HepG2 (cell line): Measurements from ENCODE around the gene PFDN1. TPM values are rescaled to one million over a fixed set of nuclear protein-coding genes. Genes with fewer than 3 reads are reported as not detected.

Experiments
- ATAC-seq: fragments of 200-7000 bp; cut with Tn5 transposase; 3 replicates; pipeline ENCODE4 v1.9.1; 2020; ENCODE audit warnings: mild to moderate bottlenecking, moderate library complexity
- BruUV-seq: library from RNA; stranded (reverse); fragments of 400-500 nt; replicated peaks from 2 replicates; lab custom pipeline; 2021; lab: Mats Ljungman, UMichigan
- CTCF ChIA-PET: fragments of 300-600 bp; formaldehyde crosslinking; extraction: SDS; loops from one replicate; lab custom pipeline; 2021; ENCODE audit warnings: low total read pairs, inconsistent platforms, low intra/inter-chr PET ratio; lab: Yijun Ruan, JAX
- POLR2A ChIA-PET: fragments of 350-600 bp; sonication (Branson Sonifier 250); formaldehyde crosslinking; loops from one replicate; lab custom pipeline; 2020; ENCODE audit warnings: antibody characterized with exemption, inconsistent platforms; lab: Yijun Ruan, JAX
- DNase-seq: peaks from one replicate; pipeline ENCODE4 v3.0.0-alpha.2; 2015; ENCODE audit warnings: low spot score
- FAIRE-seq: peaks from 3 replicates; lab custom pipeline; 2011; peaks lifted over from hg19 to GRCh38; lab: Jason Lieb, UNC
- H2AFZ ChIP-seq: one replicate; pipeline ENCODE4 v1.6.1; 2011; ENCODE audit warnings: low read length, inconsistent platforms
- H3K27ac ChIP-seq: fragments of 300-600 bp; 3 replicates; pipeline ENCODE4 v1.8.0; 2011; ENCODE audit warnings: mixed run types, mild to moderate bottlenecking, mixed read lengths, low read length, inconsistent platforms; ENCODE audit not compliant: insufficient read depth; ENCODE audit errors: extremely low read length
- H3K27me3 ChIP-seq, 2 experiments: fragments of 200-600 bp in 1 of 2; 2 replicates in 1 of 2; 3 replicates in 1 of 2; pipeline versions ENCODE4 v1.6.0 to v1.8.0; 2011; ENCODE audit warnings: low read length in 2 of 2, mild to moderate bottlenecking in 2 of 2, moderate library complexity in 2 of 2, inconsistent platforms in 1 of 2; ENCODE audit not compliant: insufficient read depth in 2 of 2, control insufficient read depth in 1 of 2
- H3K36me3 ChIP-seq, 2 experiments: fragments of 200-600 bp in 1 of 2; replicated peaks in 1 of 2; 2 replicates in 1 of 2; 3 replicates in 1 of 2; pipeline versions ENCODE4 v1.5.1 to v1.8.0; 2011; ENCODE audit warnings: low read length in 2 of 2, inconsistent platforms in 1 of 2; ENCODE audit not compliant: insufficient read depth in 2 of 2, control insufficient read depth in 1 of 2
- H3K4me1 ChIP-seq: 2 replicates; pipeline ENCODE4 v1.5.1; 2012; ENCODE audit warnings: low read length, inconsistent platforms; ENCODE audit not compliant: insufficient read depth
- H3K4me2 ChIP-seq: 2 replicates; pipeline ENCODE4 v1.6.0; 2011; ENCODE audit warnings: low read depth, low read length, inconsistent platforms
- H3K4me3 ChIP-seq, 3 experiments: fragments of 200-600 bp in 1 of 3; sonication (generic), shearing (Covaris generic) in 1 of 3; replicated peaks in 1 of 3; 2 replicates each; pipeline ENCODE4 v1.5.1; 2011 to 2016; ENCODE audit warnings: low read length in 3 of 3, inconsistent platforms in 2 of 3, low read depth in 2 of 3, mild to moderate bottlenecking in 2 of 3, control low read depth in 1 of 3, mixed read lengths in 1 of 3; ENCODE audit not compliant: insufficient read depth in 1 of 3
- H3K79me2 ChIP-seq: one replicate; pipeline ENCODE4 v1.6.1; 2011; ENCODE audit warnings: low read length, inconsistent platforms; ENCODE audit not compliant: insufficient read depth
- H3K9ac ChIP-seq: 2 replicates; pipeline ENCODE4 v1.6.0; 2011; ENCODE audit warnings: mild to moderate bottlenecking, low read depth, low read length, inconsistent platforms; ENCODE audit not compliant: insufficient read depth
- H3K9me3 ChIP-seq: 2 replicates; pipeline ENCODE4 v1.5.1; 2012; ENCODE audit warnings: mild to moderate bottlenecking, low read length
- H4K20me1 ChIP-seq: 2 replicates; pipeline ENCODE4 v1.6.0; 2011; ENCODE audit warnings: inconsistent platforms, mild to moderate bottlenecking, low read length, moderate library complexity; ENCODE audit not compliant: insufficient read depth
- ETV6 ChIP-seq: sonication (generic); formaldehyde crosslinking; conservative IDR thresholded peaks from 2 replicates; pipeline ENCODE4 v1.4.0; 2020; ENCODE audit warnings: missing genetic modification reagents
- FOXC1 ChIP-seq: sonication (generic); formaldehyde crosslinking; IDR thresholded peaks from 2 replicates; pipeline ENCODE4 v1.8.0; 2022; ENCODE audit warnings: mild to moderate bottlenecking, missing genetic modification reagents, borderline replicate concordance
- GABPB1 ChIP-seq: IDR thresholded peaks from 2 replicates; pipeline ENCODE4 v1.6.1; 2016; ENCODE audit warnings: mild to moderate bottlenecking, missing genetic modification reagents, moderate library complexity, missing compliant biosample characterization
- HNF4A ChIP-seq: sonication (generic); formaldehyde crosslinking; IDR thresholded peaks from 2 replicates; pipeline ENCODE4 v1.4.0; 2020; ENCODE audit warnings: missing genetic modification reagents
- NR2F2 ChIP-seq: IDR thresholded peaks from 2 replicates; pipeline ENCODE4 v1.6.1; 2012; ENCODE audit warnings: low read depth, inconsistent platforms, borderline replicate concordance
- ONECUT2 ChIP-seq: sonication (generic); formaldehyde crosslinking; IDR thresholded peaks from 2 replicates; pipeline ENCODE4 v1.4.0; 2020; ENCODE audit warnings: missing genetic modification reagents
- RARA ChIP-seq: IDR thresholded peaks from 2 replicates; pipeline ENCODE4 v1.6.1; 2016; ENCODE audit warnings: missing genetic modification reagents, missing compliant biosample characterization
- REL ChIP-seq: sonication (generic); formaldehyde crosslinking; conservative IDR thresholded peaks from 2 replicates; pipeline ENCODE4 v1.8.0; 2022; ENCODE audit warnings: mild to moderate bottlenecking, missing genetic modification reagents, moderate library complexity
- SRSF9 ChIP-seq: fragments of 200-400 bp; formaldehyde crosslinking; IDR thresholded peaks from 2 replicates; pipeline ENCODE4 v1.6.1; 2018; ENCODE audit warnings: borderline replicate concordance, mild to moderate bottlenecking, low read depth, low read length; ENCODE audit not compliant: insufficient read depth, poor library complexity, severe bottlenecking
- TEAD3 ChIP-seq: optimal IDR thresholded peaks from 2 replicates; pipeline ENCODE3; 2016; ENCODE audit warnings: borderline replicate concordance
- XBP1 ChIP-seq: sonication (generic); formaldehyde crosslinking; IDR thresholded peaks from 2 replicates; pipeline ENCODE4 v1.5.0; 2020; ENCODE audit warnings: missing genetic modification reagents
- ZBTB38 ChIP-seq: sonication (generic); formaldehyde crosslinking; IDR thresholded peaks from 2 replicates; pipeline ENCODE4 v1.5.1; 2020; ENCODE audit warnings: mild to moderate bottlenecking, missing genetic modification reagents
- ZBTB7B ChIP-seq: sonication (generic); formaldehyde crosslinking; IDR thresholded peaks from 2 replicates; pipeline ENCODE4 v1.4.0; 2020; ENCODE audit warnings: missing genetic modification reagents
- ZEB1 ChIP-seq: IDR thresholded peaks from 2 replicates; pipeline ENCODE4 v1.6.1; 2012; ENCODE audit warnings: mild to moderate bottlenecking, low read depth, inconsistent platforms; ENCODE audit not compliant: insufficient replicate concordance
- ZNF331 ChIP-seq: sonication (generic); formaldehyde crosslinking; IDR thresholded peaks from 2 replicates; pipeline ENCODE4 v1.4.0; 2020; ENCODE audit warnings: missing genetic modification reagents
- ZNF350 ChIP-seq: sonication (generic); formaldehyde crosslinking; IDR thresholded peaks from 2 replicates; pipeline ENCODE4 v1.4.0; 2020; ENCODE audit warnings: mild to moderate bottlenecking, low read depth, missing genetic modification reagents, borderline replicate concordance
- ZNF460 ChIP-seq: sonication (generic); formaldehyde crosslinking; IDR thresholded peaks from 2 replicates; pipeline ENCODE4 v1.5.1; 2020; ENCODE audit warnings: missing genetic modification reagents, mild to moderate bottlenecking, borderline replicate concordance
- ZNF644 ChIP-seq: IDR thresholded peaks from 2 replicates; pipeline ENCODE4 v1.6.1; 2016; ENCODE audit warnings: low read depth
- ZNF724P ChIP-seq: sonication (generic); formaldehyde crosslinking; IDR thresholded peaks from 2 replicates; pipeline ENCODE4 v1.8.0; 2022; ENCODE audit warnings: missing genetic modification reagents, borderline replicate concordance
- ZNF737 ChIP-seq: sonication (generic); formaldehyde crosslinking; IDR thresholded peaks from 2 replicates; pipeline ENCODE4 v1.5.0; 2020; ENCODE audit warnings: missing genetic modification reagents, mild to moderate bottlenecking, borderline replicate concordance
- WGBS: methylation state at CpG from one replicate; pipeline ENCODE4 v1.1.6; 2017; ENCODE audit warnings: low lambda C conversion rate; 5-methylcytosine and 5-hydroxymethylcytosine counted together
- in situ Hi-C: cut with HindIII; loops from 2 replicates; pipeline ENCODE4 v1.10.0; 2017; ENCODE audit warnings: low pct_unique_long_range_greater_than_20kb; ENCODE audit not compliant: extremely low pct_ligation_motif_present
- intact Hi-C: fragments of 100-400 bp; cut with micrococcal nuclease; formaldehyde crosslinking; loops from one replicate; pipeline ENCODE4 v1.10.0; 2022; ENCODE audit not compliant: unreplicated experiment
- polyA plus RNA-seq, 8 experiments: library from polyadenylated mRNA; depleted of rRNA in 3 of 8; stranded (reverse) in 7 of 8; unstranded in 1 of 8; fragments of >200 nt; fragmentation: Illumina TruSeq in 4 of 8; extraction: Trizol in 4 of 8; gene quantifications; 2 replicates each; pipeline versions ENCODE4 v1.2.1 to v1.2.3, GENCODE V29; 2011 to 2016; ENCODE audit warnings: low read depth in 4 of 8, missing spikeins in 1 of 8, mixed read lengths in 1 of 8; ENCODE audit not compliant: insufficient read depth in 1 of 8
- total RNA-seq, 5 experiments: library from RNA; depleted of rRNA; stranded (reverse); fragments of >200 nt; fragmentation: Illumina TruSeq; extraction: Trizol; gene quantifications; 2 replicates each; pipeline ENCODE4 v1.2.3, GENCODE V29; 2016; ENCODE audit warnings: low read depth in 1 of 5
- TF ChIP-seq, protein P1 (sequence below): sonication (generic); formaldehyde crosslinking; IDR thresholded peaks from 2 replicates; pipeline ENCODE4 v1.5.1; 2020; ENCODE audit warnings: mild to moderate bottlenecking, missing genetic modification reagents, moderate library complexity
- TF ChIP-seq, protein P2 (sequence below): sonication (generic); formaldehyde crosslinking; IDR thresholded peaks from 2 replicates; pipeline ENCODE4 v1.4.0; 2020; ENCODE audit warnings: missing genetic modification reagents, low read depth, mild to moderate bottlenecking, borderline replicate concordance
- TF ChIP-seq, protein P3 (sequence below): sonication (generic); formaldehyde crosslinking; IDR thresholded peaks from 2 replicates; pipeline ENCODE4 v1.4.0; 2020; ENCODE audit warnings: missing genetic modification reagents, mild to moderate bottlenecking, borderline replicate concordance

PFDN1 gene
- total and polyA plus RNA-seq, 2 of the 13 experiments (the other 11 are each of a cell fraction or from before 2014, with no cell fraction given), result 67.2 to 70.8 TPM

DNA sequence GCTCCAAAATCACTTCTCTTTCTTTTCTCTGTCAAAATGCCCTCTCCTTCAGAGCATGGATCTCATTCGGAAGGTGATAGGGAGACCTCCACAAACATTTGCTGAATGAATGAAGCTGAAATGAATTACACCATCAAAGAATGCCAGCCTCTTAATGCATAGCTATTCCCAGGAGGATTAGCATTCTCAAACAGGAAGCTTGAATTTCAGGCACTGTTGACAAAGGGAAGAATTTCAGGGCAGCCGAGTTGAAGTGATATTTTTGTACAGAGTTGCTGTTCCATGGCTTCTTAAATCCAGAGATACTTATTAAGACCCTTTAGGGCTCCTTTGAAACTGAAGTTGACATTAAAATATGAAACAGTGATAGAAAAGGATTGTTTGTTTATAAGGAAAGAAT is 24.7 kb upstream of the PFDN1 start (continued):
- TF ChIP-seq ETV6 (CRISPR knock-in tag), result no peak

DNA sequence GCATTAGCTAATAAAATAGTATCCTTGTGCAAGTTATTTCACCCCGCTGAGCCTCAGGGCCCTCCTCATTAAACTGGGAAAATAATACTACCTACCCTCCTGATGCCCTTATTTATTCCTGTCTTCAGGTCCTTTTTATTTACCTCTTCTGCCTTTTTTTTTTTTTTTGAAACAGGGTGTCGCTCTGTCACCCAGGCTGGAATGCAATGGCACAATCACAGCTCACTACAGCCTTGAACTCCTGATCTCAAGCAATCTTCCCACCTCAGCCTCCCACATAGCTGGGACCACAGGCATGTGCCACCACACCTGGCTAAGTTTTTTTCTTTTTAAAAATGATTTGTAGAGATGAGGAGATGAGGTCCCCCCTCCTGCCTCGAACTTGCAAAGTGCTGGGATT is 22.6 kb upstream of the PFDN1 start:
- no peaks in the 10 kb centered on the region for H4K20me1 ChIP-seq
- H3K36me3 ChIP-seq, result no peaks in the 10 kb centered on the region
- H3K4me3 ChIP-seq, result no peak overlapping the region
- H3K27me3 ChIP-seq, result no peaks in the 10 kb centered on the region
- ChIA-PET CTCF (no interaction called here), POLR2A (interaction anchor here (0.7 to 2.4 kb wide), 2 partner anchors 21 to 155 kb away, joined by 3 to 6 read pairs; partner anchors contain the start of gene HBEGF)
- H3K79me2 ChIP-seq, result no peaks in the 10 kb centered on the region
- intact Hi-C loops, result no loop called here
- FAIRE-seq (no peak), ATAC-seq (no peak), DNase-seq (peak; percentile 64)
- no peak overlapping the region for H3K9ac ChIP-seq
- H2AFZ ChIP-seq, result no peak overlapping the region
- H3K4me1 ChIP-seq, result peaks cover 82% of the 10 kb centered on the region
- H3K27ac ChIP-seq, result no peak overlapping the region
- 27% methylated on average over 3 of the region's 3 CpGs for WGBS
- no peaks in the 10 kb centered on the region for H3K9me3 ChIP-seq
- H3K4me2 ChIP-seq, result no peak overlapping the region
- in situ Hi-C loops, result no loop called here
- BruUV-seq, result no TSS peak
- TF ChIP-seq ZNF350 (CRISPR knock-in tag), result no peak
- TF ChIP-seq ZNF724P, result no peak
- TF ChIP-seq, protein P1, sequence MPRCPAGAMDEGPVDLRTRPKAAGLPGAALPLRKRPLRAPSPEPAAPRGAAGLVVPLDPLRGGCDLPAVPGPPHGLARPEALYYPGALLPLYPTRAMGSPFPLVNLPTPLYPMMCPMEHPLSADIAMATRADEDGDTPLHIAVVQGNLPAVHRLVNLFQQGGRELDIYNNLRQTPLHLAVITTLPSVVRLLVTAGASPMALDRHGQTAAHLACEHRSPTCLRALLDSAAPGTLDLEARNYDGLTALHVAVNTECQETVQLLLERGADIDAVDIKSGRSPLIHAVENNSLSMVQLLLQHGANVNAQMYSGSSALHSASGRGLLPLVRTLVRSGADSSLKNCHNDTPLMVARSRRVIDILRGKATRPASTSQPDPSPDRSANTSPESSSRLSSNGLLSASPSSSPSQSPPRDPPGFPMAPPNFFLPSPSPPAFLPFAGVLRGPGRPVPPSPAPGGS (CRISPR knock-in tag), result no peak
- TF ChIP-seq ZNF737 (CRISPR knock-in tag), result no peak
- TF ChIP-seq, protein P2, sequence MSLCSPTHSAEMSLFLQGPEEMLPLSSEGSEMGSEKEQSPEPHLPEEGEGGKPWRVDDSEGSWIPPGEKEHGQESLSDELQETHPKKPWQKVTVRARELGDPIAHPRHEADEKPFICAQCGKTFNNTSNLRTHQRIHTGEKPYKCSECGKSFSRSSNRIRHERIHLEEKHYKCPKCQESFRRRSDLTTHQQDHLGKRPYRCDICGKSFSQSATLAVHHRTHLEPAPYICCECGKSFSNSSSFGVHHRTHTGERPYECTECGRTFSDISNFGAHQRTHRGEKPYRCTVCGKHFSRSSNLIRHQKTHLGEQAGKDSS (CRISPR knock-in tag), result no peak
- TF ChIP-seq SRSF9, result no peak
- TF ChIP-seq, protein P3, sequence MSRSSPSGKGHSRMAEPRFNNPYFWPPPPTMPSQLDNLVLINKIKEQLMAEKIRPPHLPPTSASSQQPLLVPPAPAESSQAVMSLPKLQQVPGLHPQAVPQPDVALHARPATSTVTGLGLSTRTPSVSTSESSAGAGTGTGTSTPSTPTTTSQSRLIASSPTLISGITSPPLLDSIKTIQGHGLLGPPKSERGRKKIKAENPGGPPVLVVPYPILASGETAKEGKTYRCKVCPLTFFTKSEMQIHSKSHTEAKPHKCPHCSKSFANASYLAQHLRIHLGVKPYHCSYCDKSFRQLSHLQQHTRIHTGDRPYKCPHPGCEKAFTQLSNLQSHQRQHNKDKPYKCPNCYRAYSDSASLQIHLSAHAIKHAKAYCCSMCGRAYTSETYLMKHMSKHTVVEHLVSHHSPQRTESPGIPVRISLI, result peak; percentile 77
- no peak for TF ChIP-seq ZBTB38 (CRISPR knock-in tag)
- no peak for TF ChIP-seq ZNF331 (CRISPR knock-in tag)
- no peak for TF ChIP-seq REL
- no peak for TF ChIP-seq ZBTB7B (CRISPR knock-in tag)
- no peak for TF ChIP-seq FOXC1 (CRISPR knock-in tag)
- TF ChIP-seq ONECUT2 (CRISPR knock-in tag), result no peak
- TF ChIP-seq ZNF460 (CRISPR knock-in tag), result no peak
- peak; percentile 29 for TF ChIP-seq HNF4A
- no peak for TF ChIP-seq ZNF644 (CRISPR knock-in tag)
- TF ChIP-seq NR2F2, result 0 out of 2 replicates have a peak, but pooled peaks have one; percentile 17
- peak; percentile 67 for TF ChIP-seq RARA (CRISPR knock-in tag)
- TF ChIP-seq XBP1, result no peak
- TF ChIP-seq ZEB1, result no peak
- TF ChIP-seq TEAD3 (CRISPR knock-in tag), result peak; percentile 83
- no peak for TF ChIP-seq GABPB1 (CRISPR knock-in tag)
